ENCODE results near the gene TNFSF13B.
"Not testable (repeated sequence)": the region's sequence is repeated elsewhere in the genome, so short reads cannot be mapped to it uniquely, and the experiment has no call there.

The TNFSF13B gene

GRCh38 chr13:108269601-108270328, at the start of gene TNFSF13B:
TNFSF13B (plus strand) TSS chr13:108269718; CDS start chr13:108269896, 178 bp downstream.
- in situ Hi-C loops (cut with HindIII; ENCODE audit: low pct_ligation_motif_present, low pct_unique_long_range_greater_than_20kb, low sequenced_read_pairs) = no loop called here
- DNase-seq = peak; percentile 21

- no peak for DNase-seq
- in situ Hi-C loops (cut with HindIII; ENCODE audit: low pct_ligation_motif_present, low pct_unique_long_range_greater_than_20kb, low sequenced_read_pairs) = no loop called here
Measured at GRCh38 chr13:108220041-108220440, 49.5 kb upstream of the TNFSF13B start.

GRCh38 chr13:108223687-108224503, 45.6 kb upstream of the TNFSF13B start:
- in situ Hi-C loops (cut with HindIII; ENCODE audit: low pct_ligation_motif_present, low pct_unique_long_range_greater_than_20kb, low sequenced_read_pairs) = no loop called here

GRCh38 chr13:108225440-108225839, 44.1 kb upstream of the TNFSF13B start:
- in situ Hi-C loops (cut with HindIII; ENCODE audit: low pct_ligation_motif_present, low pct_unique_long_range_greater_than_20kb, low sequenced_read_pairs) = no loop called here
- no peak for DNase-seq

More at GRCh38 chr13:108223687-108224503, 45.6 kb upstream of the TNFSF13B start:
- DNase-seq = no peak

- no peak for DNase-seq
Measured at GRCh38 chr13:108226184-108226583, 43.3 kb upstream of the TNFSF13B start.

GRCh38 chr13:108227651-108228272, 41.8 kb upstream of the TNFSF13B start:
- DNase-seq = peak; percentile 27
- in situ Hi-C loops (cut with HindIII; ENCODE audit: low pct_ligation_motif_present, low pct_unique_long_range_greater_than_20kb, low sequenced_read_pairs) = no loop called here

More at GRCh38 chr13:108226184-108226583, 43.3 kb upstream of the TNFSF13B start:
- in situ Hi-C loops (cut with HindIII; ENCODE audit: low pct_ligation_motif_present, low pct_unique_long_range_greater_than_20kb, low sequenced_read_pairs) = no loop called here

- in situ Hi-C loops (cut with HindIII; ENCODE audit: low pct_ligation_motif_present, low pct_unique_long_range_greater_than_20kb, low sequenced_read_pairs) = no loop called here
- DNase-seq = no peak
Measured at GRCh38 chr13:108230377-108230776, 39.1 kb upstream of the TNFSF13B start.

GRCh38 chr13:108249150-108249549, 20.4 kb upstream of the TNFSF13B start:
- no peak for DNase-seq
- in situ Hi-C loops (cut with HindIII; ENCODE audit: low pct_ligation_motif_present, low pct_unique_long_range_greater_than_20kb, low sequenced_read_pairs) = no loop called here

GRCh38 chr13:108257248-108257647, 12.3 kb upstream of the TNFSF13B start:
- in situ Hi-C loops (cut with HindIII; ENCODE audit: low pct_ligation_motif_present, low pct_unique_long_range_greater_than_20kb, low sequenced_read_pairs) = no loop called here
- no peak for DNase-seq

GRCh38 chr13:108263621-108264355, 5.7 kb upstream of the TNFSF13B start:
- no peak for DNase-seq
- in situ Hi-C loops (cut with HindIII; ENCODE audit: low pct_ligation_motif_present, low pct_unique_long_range_greater_than_20kb, low sequenced_read_pairs) = no loop called here

GRCh38 chr13:108266321-108266990, 3.1 kb upstream of the TNFSF13B start:
- in situ Hi-C loops (cut with HindIII; ENCODE audit: low pct_ligation_motif_present, low pct_unique_long_range_greater_than_20kb, low sequenced_read_pairs) = no loop called here
- no peak for DNase-seq

GRCh38 chr13:108267347-108267746, 2.2 kb upstream of the TNFSF13B start:
- no peak for DNase-seq
- in situ Hi-C loops (cut with HindIII; ENCODE audit: low pct_ligation_motif_present, low pct_unique_long_range_greater_than_20kb, low sequenced_read_pairs) = no loop called here

GRCh38 chr13:108267855-108268254, 1.7 kb upstream of the TNFSF13B start:
- DNase-seq; in situ Hi-C loops (cut with HindIII; ENCODE audit: low pct_ligation_motif_present, low pct_unique_long_range_greater_than_20kb, low sequenced_read_pairs): not testable (repeated sequence)

- in situ Hi-C loops (cut with HindIII; ENCODE audit: low pct_ligation_motif_present, low pct_unique_long_range_greater_than_20kb, low sequenced_read_pairs) = no loop called here
- no peak for DNase-seq
Measured at GRCh38 chr13:108268466-108269112, 929 bp upstream of the TNFSF13B start.

- in situ Hi-C loops (cut with HindIII; ENCODE audit: low pct_ligation_motif_present, low pct_unique_long_range_greater_than_20kb, low sequenced_read_pairs) = no loop called here
- DNase-seq = peak; percentile 10
Measured at GRCh38 chr13:108270442-108270841, 924 bp downstream of the TNFSF13B start.

GRCh38 chr13:108272333-108272732, 2.8 kb downstream of the TNFSF13B start:
- in situ Hi-C loops (cut with HindIII; ENCODE audit: low pct_ligation_motif_present, low pct_unique_long_range_greater_than_20kb, low sequenced_read_pairs) = no loop called here
- DNase-seq = no peak

GRCh38 chr13:108273429-108274118, 4.1 kb downstream of the TNFSF13B start:
- DNase-seq = no peak

More at GRCh38 chr13:108273429-108274118, 4.1 kb downstream of the TNFSF13B start:
- in situ Hi-C loops (cut with HindIII; ENCODE audit: low pct_ligation_motif_present, low pct_unique_long_range_greater_than_20kb, low sequenced_read_pairs) = no loop called here
